Testis (tissue), 2 donors: ENCODE measurements around the gene ZNRF3.

ENCODE experiments used
- POLR2A ChIP-seq: fragments of 450-650 bp; IDR thresholded peaks from one replicate; pipeline ENCODE4 v1.6.1; 2017; ENCODE audit warnings: antibody characterized with exemption, mild to moderate bottlenecking, moderate library complexity
- TF ChIP-seq, protein P1 (sequence below), 3 experiments: fragments of 450-650 bp in 2 of 3; fragments of 200-600 bp in 1 of 3; sonication (generic) in 1 of 3; IDR thresholded peaks; one replicate each; pipeline ENCODE4 v1.5.1; 2016 to 2019; ENCODE audit warnings: antibody characterized with exemption in 3 of 3, mild to moderate bottlenecking in 2 of 3, moderate library complexity in 1 of 3

DNA sequence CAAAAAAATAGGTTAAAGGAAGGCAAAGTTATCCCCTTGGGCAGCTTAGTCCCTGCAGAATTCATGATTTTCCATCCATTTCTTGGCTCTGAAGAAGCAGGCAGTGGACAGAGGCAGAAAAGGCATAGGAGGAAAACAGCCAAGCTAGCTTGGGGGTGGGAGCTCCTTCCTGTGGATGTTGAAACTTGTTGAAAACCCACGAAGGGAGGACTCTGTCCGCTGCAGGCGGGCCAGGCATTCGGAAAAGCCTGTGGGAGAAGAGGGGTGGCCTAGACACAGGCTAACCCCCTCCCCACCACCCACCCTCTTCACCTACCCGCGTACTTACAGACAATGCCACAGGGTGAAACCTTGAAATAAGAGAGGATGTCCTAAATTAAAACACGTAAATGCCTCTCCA, 106.1 kb downstream of the ZNRF3 start:
- TF ChIP-seq, protein P1, sequence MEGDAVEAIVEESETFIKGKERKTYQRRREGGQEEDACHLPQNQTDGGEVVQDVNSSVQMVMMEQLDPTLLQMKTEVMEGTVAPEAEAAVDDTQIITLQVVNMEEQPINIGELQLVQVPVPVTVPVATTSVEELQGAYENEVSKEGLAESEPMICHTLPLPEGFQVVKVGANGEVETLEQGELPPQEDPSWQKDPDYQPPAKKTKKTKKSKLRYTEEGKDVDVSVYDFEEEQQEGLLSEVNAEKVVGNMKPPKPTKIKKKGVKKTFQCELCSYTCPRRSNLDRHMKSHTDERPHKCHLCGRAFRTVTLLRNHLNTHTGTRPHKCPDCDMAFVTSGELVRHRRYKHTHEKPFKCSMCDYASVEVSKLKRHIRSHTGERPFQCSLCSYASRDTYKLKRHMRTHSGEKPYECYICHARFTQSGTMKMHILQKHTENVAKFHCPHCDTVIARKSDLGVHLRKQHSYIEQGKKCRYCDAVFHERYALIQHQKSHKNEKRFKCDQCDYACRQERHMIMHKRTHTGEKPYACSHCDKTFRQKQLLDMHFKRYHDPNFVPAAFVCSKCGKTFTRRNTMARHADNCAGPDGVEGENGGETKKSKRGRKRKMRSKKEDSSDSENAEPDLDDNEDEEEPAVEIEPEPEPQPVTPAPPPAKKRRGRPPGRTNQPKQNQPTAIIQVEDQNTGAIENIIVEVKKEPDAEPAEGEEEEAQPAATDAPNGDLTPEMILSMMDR (IDR thresholded peaks at IDR 0.05) = no peak
- no peak for TF ChIP-seq POLR2A
